Measurements from ENCODE around the gene DEPDC4.

DNA sequence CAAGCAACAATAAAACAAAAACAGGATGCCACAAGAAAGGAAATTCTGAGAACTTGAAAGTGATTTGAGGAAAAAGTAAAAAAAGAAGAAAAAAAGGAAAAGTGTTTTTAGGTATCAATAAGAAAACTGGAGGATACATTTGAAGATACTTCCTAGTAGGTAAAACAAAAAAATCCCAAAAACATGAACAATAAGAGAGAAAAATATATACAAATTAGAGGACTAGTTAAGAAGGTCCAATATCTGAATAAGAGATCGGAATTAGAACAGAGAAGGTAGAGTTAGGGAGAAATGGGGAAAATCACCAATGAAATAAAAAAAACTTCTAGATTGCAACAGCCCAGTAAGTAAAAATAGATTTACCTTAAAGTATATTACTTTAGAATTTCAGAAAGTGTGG, 8.8 kb downstream of the DEPDC4 start:
- TF ChIP-seq, protein P1, sequence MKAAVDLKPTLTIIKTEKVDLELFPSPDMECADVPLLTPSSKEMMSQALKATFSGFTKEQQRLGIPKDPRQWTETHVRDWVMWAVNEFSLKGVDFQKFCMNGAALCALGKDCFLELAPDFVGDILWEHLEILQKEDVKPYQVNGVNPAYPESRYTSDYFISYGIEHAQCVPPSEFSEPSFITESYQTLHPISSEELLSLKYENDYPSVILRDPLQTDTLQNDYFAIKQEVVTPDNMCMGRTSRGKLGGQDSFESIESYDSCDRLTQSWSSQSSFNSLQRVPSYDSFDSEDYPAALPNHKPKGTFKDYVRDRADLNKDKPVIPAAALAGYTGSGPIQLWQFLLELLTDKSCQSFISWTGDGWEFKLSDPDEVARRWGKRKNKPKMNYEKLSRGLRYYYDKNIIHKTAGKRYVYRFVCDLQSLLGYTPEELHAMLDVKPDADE (IDR thresholded peaks at IDR 0.05): no peak
- TF ChIP-seq, protein P2, sequence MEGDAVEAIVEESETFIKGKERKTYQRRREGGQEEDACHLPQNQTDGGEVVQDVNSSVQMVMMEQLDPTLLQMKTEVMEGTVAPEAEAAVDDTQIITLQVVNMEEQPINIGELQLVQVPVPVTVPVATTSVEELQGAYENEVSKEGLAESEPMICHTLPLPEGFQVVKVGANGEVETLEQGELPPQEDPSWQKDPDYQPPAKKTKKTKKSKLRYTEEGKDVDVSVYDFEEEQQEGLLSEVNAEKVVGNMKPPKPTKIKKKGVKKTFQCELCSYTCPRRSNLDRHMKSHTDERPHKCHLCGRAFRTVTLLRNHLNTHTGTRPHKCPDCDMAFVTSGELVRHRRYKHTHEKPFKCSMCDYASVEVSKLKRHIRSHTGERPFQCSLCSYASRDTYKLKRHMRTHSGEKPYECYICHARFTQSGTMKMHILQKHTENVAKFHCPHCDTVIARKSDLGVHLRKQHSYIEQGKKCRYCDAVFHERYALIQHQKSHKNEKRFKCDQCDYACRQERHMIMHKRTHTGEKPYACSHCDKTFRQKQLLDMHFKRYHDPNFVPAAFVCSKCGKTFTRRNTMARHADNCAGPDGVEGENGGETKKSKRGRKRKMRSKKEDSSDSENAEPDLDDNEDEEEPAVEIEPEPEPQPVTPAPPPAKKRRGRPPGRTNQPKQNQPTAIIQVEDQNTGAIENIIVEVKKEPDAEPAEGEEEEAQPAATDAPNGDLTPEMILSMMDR (conservative IDR thresholded peaks at IDR 0.05; ENCODE audit: low read depth in 2 of 2): no peak
- TF ChIP-seq ZNF331 (CRISPR knock-in tag; IDR thresholded peaks at IDR 0.05; ENCODE audit: low read depth) (no peak), CREB1 (CRISPR knock-in tag; IDR thresholded peaks at IDR 0.05; ENCODE audit: low read depth) (no peak), EZH2 (IDR thresholded peaks at IDR 0.05; ENCODE audit: low read depth, unreplicated experiment) (no peak), POLR2AphosphoS5 (IDR thresholded peaks at IDR 0.05; ENCODE audit: low read depth) (no peak), NANOG (IDR thresholded peaks at IDR 0.05; ENCODE audit: borderline replicate concordance) (no peak), EZH2phosphoT487 (IDR thresholded peaks at IDR 0.05; ENCODE audit: unreplicated experiment) (no peak), JUNB (IDR thresholded peaks at IDR 0.05; ENCODE audit: unreplicated experiment) (no peak), ZNF114 (CRISPR knock-in tag; IDR thresholded peaks at IDR 0.05) (no peak), STAT1 (IDR thresholded peaks at IDR 0.05; ENCODE audit: unreplicated experiment) (no peak)
- TF ChIP-seq, protein P3, sequence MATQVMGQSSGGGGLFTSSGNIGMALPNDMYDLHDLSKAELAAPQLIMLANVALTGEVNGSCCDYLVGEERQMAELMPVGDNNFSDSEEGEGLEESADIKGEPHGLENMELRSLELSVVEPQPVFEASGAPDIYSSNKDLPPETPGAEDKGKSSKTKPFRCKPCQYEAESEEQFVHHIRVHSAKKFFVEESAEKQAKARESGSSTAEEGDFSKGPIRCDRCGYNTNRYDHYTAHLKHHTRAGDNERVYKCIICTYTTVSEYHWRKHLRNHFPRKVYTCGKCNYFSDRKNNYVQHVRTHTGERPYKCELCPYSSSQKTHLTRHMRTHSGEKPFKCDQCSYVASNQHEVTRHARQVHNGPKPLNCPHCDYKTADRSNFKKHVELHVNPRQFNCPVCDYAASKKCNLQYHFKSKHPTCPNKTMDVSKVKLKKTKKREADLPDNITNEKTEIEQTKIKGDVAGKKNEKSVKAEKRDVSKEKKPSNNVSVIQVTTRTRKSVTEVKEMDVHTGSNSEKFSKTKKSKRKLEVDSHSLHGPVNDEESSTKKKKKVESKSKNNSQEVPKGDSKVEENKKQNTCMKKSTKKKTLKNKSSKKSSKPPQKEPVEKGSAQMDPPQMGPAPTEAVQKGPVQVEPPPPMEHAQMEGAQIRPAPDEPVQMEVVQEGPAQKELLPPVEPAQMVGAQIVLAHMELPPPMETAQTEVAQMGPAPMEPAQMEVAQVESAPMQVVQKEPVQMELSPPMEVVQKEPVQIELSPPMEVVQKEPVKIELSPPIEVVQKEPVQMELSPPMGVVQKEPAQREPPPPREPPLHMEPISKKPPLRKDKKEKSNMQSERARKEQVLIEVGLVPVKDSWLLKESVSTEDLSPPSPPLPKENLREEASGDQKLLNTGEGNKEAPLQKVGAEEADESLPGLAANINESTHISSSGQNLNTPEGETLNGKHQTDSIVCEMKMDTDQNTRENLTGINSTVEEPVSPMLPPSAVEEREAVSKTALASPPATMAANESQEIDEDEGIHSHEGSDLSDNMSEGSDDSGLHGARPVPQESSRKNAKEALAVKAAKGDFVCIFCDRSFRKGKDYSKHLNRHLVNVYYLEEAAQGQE (IDR thresholded peaks at IDR 0.05; ENCODE audit: unreplicated experiment): no peak
